ENCODE measurements around the gene DNAH8.

DNAH8 gene

GRCh38 chr6:38987503-38987902 is 272.4 kb downstream of the DNAH8 start:
- Histone ChIP-seq H3K4me1 (ENCODE audit: control insufficient read depth, insufficient read depth, low read length) (no peaks in the 10 kb centered on the region), H3K27me3 (ENCODE audit: control insufficient read depth in 1 of 2, insufficient read depth in 2 of 2, low read length in 2 of 2) (peaks cover 2 to 11% of the 10 kb centered on the region in 2 donors), H3K9ac (ENCODE audit: low read length in 2 of 2) (no peak overlapping the region), H3K4me3 (ENCODE audit: low read length in 2 of 2) (no peak overlapping the region), H3K27ac (ENCODE audit: low read length) (no peak overlapping the region), H3K36me3 (ENCODE audit: control insufficient read depth in 2 of 2, insufficient read depth in 2 of 2, low read length in 2 of 2) (no peaks in the 10 kb centered on the region), H3K9me3 (ENCODE audit: control insufficient read depth in 2 of 2, low read length in 2 of 2) (no peaks in the 10 kb centered on the region)

- H3K27ac ChIP-seq (ENCODE audit: low read length): no peak overlapping the region
- H3K9me3 ChIP-seq (ENCODE audit: control insufficient read depth in 2 of 2, low read length in 2 of 2): no peaks in the 10 kb centered on the region
- H3K9ac ChIP-seq (ENCODE audit: low read length in 2 of 2): no peak overlapping the region
- peaks cover 0 to 9% of the 10 kb centered on the region in 2 donors for H3K27me3 ChIP-seq (ENCODE audit: control insufficient read depth in 1 of 2, insufficient read depth in 2 of 2, low read length in 2 of 2)
- H3K4me3 ChIP-seq (ENCODE audit: low read length in 2 of 2): no peak overlapping the region
- H3K4me1 ChIP-seq (ENCODE audit: control insufficient read depth, insufficient read depth, low read length): no peaks in the 10 kb centered on the region
- H3K36me3 ChIP-seq (ENCODE audit: control insufficient read depth in 2 of 2, insufficient read depth in 2 of 2, low read length in 2 of 2): no peaks in the 10 kb centered on the region
Observed at GRCh38 chr6:38988736-38989449, 273.8 kb downstream of the DNAH8 start.

- Histone ChIP-seq H3K9me3 (ENCODE audit: control insufficient read depth in 2 of 2, low read length in 2 of 2) (no peaks in the 10 kb centered on the region), H3K9ac (ENCODE audit: low read length in 2 of 2) (no peak overlapping the region), H3K36me3 (ENCODE audit: control insufficient read depth in 2 of 2, insufficient read depth in 2 of 2, low read length in 2 of 2) (no peaks in the 10 kb centered on the region), H3K27ac (ENCODE audit: low read length) (no peak overlapping the region), H3K27me3 (ENCODE audit: control insufficient read depth in 1 of 2, insufficient read depth in 2 of 2, low read length in 2 of 2) (peaks cover 0 to 8% of the 10 kb centered on the region in 2 donors), H3K4me1 (ENCODE audit: control insufficient read depth, insufficient read depth, low read length) (no peaks in the 10 kb centered on the region), H3K4me3 (ENCODE audit: low read length in 2 of 2) (no peak overlapping the region)
Observed at GRCh38 chr6:38990475-38990874, 275.4 kb downstream of the DNAH8 start.

- Histone ChIP-seq H3K4me1 (ENCODE audit: control insufficient read depth, insufficient read depth, low read length) (no peaks in the 10 kb centered on the region), H3K4me3 (ENCODE audit: low read length in 2 of 2) (no peak overlapping the region), H3K9me3 (ENCODE audit: control insufficient read depth in 2 of 2, low read length in 2 of 2) (no peaks in the 10 kb centered on the region), H3K27ac (ENCODE audit: low read length) (no peak overlapping the region), H3K9ac (ENCODE audit: low read length in 2 of 2) (no peak overlapping the region), H3K36me3 (ENCODE audit: control insufficient read depth in 2 of 2, insufficient read depth in 2 of 2, low read length in 2 of 2) (no peaks in the 10 kb centered on the region), H3K27me3 (ENCODE audit: control insufficient read depth in 1 of 2, insufficient read depth in 2 of 2, low read length in 2 of 2) (peaks cover 7 to 8% of the 10 kb centered on the region in 2 donors)
Observed at GRCh38 chr6:38996676-38997075, 281.6 kb downstream of the DNAH8 start.

- Histone ChIP-seq H3K4me3 (ENCODE audit: low read length in 2 of 2) (no peak overlapping the region), H3K9me3 (ENCODE audit: control insufficient read depth in 2 of 2, low read length in 2 of 2) (no peaks in the 10 kb centered on the region), H3K9ac (ENCODE audit: low read length in 2 of 2) (no peak overlapping the region), H3K27me3 (ENCODE audit: control insufficient read depth in 1 of 2, insufficient read depth in 2 of 2, low read length in 2 of 2) (peaks cover 7 to 8% of the 10 kb centered on the region in 2 donors), H3K4me1 (ENCODE audit: control insufficient read depth, insufficient read depth, low read length) (no peaks in the 10 kb centered on the region), H3K36me3 (ENCODE audit: control insufficient read depth in 2 of 2, insufficient read depth in 2 of 2, low read length in 2 of 2) (no peaks in the 10 kb centered on the region), H3K27ac (ENCODE audit: low read length) (no peak overlapping the region)
Observed at GRCh38 chr6:38997128-38997761, 282.1 kb downstream of the DNAH8 start.

GRCh38 chr6:39003072-39003471 is 288.0 kb downstream of the DNAH8 start:
- H3K27me3 ChIP-seq (ENCODE audit: control insufficient read depth in 1 of 2, insufficient read depth in 2 of 2, low read length in 2 of 2): peaks cover 0 to 6% of the 10 kb centered on the region in 2 donors

GRCh38 chr6:39003492-39003891 is 288.4 kb downstream of the DNAH8 start:
- H3K27ac ChIP-seq (ENCODE audit: low read length): no peak overlapping the region
- H3K4me1 ChIP-seq (ENCODE audit: control insufficient read depth, insufficient read depth, low read length): no peaks in the 10 kb centered on the region
- no peak overlapping the region for H3K9ac ChIP-seq (ENCODE audit: low read length in 2 of 2)
- no peaks in the 10 kb centered on the region for H3K9me3 ChIP-seq (ENCODE audit: control insufficient read depth in 2 of 2, low read length in 2 of 2)
- no peaks in the 10 kb centered on the region for H3K36me3 ChIP-seq (ENCODE audit: control insufficient read depth in 2 of 2, insufficient read depth in 2 of 2, low read length in 2 of 2)
- peaks cover 0 to 7% of the 10 kb centered on the region in 2 donors for H3K27me3 ChIP-seq (ENCODE audit: control insufficient read depth in 1 of 2, insufficient read depth in 2 of 2, low read length in 2 of 2)
- no peak overlapping the region for H3K4me3 ChIP-seq (ENCODE audit: low read length in 2 of 2)

More at GRCh38 chr6:39003072-39003471, 288.0 kb downstream of the DNAH8 start:
- H3K27ac ChIP-seq (ENCODE audit: low read length): no peak overlapping the region
- H3K9me3 ChIP-seq (ENCODE audit: control insufficient read depth in 2 of 2, low read length in 2 of 2): no peaks in the 10 kb centered on the region
- H3K9ac ChIP-seq (ENCODE audit: low read length in 2 of 2): no peak overlapping the region
- no peaks in the 10 kb centered on the region for H3K4me1 ChIP-seq (ENCODE audit: control insufficient read depth, insufficient read depth, low read length)
- no peaks in the 10 kb centered on the region for H3K36me3 ChIP-seq (ENCODE audit: control insufficient read depth in 2 of 2, insufficient read depth in 2 of 2, low read length in 2 of 2)
- no peak overlapping the region for H3K4me3 ChIP-seq (ENCODE audit: low read length in 2 of 2)

GRCh38 chr6:39004801-39005200 is 289.7 kb downstream of the DNAH8 start:
- Histone ChIP-seq H3K27ac (ENCODE audit: low read length) (no peak overlapping the region), H3K4me1 (ENCODE audit: control insufficient read depth, insufficient read depth, low read length) (no peaks in the 10 kb centered on the region), H3K9me3 (ENCODE audit: control insufficient read depth in 2 of 2, low read length in 2 of 2) (no peaks in the 10 kb centered on the region), H3K9ac (ENCODE audit: low read length in 2 of 2) (no peak overlapping the region), H3K4me3 (ENCODE audit: low read length in 2 of 2) (no peak overlapping the region), H3K36me3 (ENCODE audit: control insufficient read depth in 2 of 2, insufficient read depth in 2 of 2, low read length in 2 of 2) (no peaks in the 10 kb centered on the region), H3K27me3 (ENCODE audit: control insufficient read depth in 1 of 2, insufficient read depth in 2 of 2, low read length in 2 of 2) (peaks cover 0 to 7% of the 10 kb centered on the region in 2 donors)

GRCh38 chr6:39005774-39006173 is 290.7 kb downstream of the DNAH8 start:
- Histone ChIP-seq H3K4me1 (ENCODE audit: control insufficient read depth, insufficient read depth, low read length) (no peaks in the 10 kb centered on the region), H3K9ac (ENCODE audit: low read length in 2 of 2) (no peak overlapping the region), H3K4me3 (ENCODE audit: low read length in 2 of 2) (no peak overlapping the region), H3K27me3 (ENCODE audit: control insufficient read depth in 1 of 2, insufficient read depth in 2 of 2, low read length in 2 of 2) (peaks cover 0 to 4% of the 10 kb centered on the region in 2 donors), H3K36me3 (ENCODE audit: control insufficient read depth in 2 of 2, insufficient read depth in 2 of 2, low read length in 2 of 2) (no peaks in the 10 kb centered on the region), H3K9me3 (ENCODE audit: control insufficient read depth in 2 of 2, low read length in 2 of 2) (no peaks in the 10 kb centered on the region), H3K27ac (ENCODE audit: low read length) (no peak overlapping the region)

- Histone ChIP-seq H3K9ac (ENCODE audit: low read length in 2 of 2) (no peak overlapping the region), H3K27ac (ENCODE audit: low read length) (no peak overlapping the region), H3K4me3 (ENCODE audit: low read length in 2 of 2) (no peak overlapping the region), H3K27me3 (ENCODE audit: control insufficient read depth in 1 of 2, insufficient read depth in 2 of 2, low read length in 2 of 2) (peaks cover 4 to 8% of the 10 kb centered on the region in 2 donors), H3K9me3 (ENCODE audit: control insufficient read depth in 2 of 2, low read length in 2 of 2) (no peaks in the 10 kb centered on the region), H3K4me1 (ENCODE audit: control insufficient read depth, insufficient read depth, low read length) (no peaks in the 10 kb centered on the region), H3K36me3 (ENCODE audit: control insufficient read depth in 2 of 2, insufficient read depth in 2 of 2, low read length in 2 of 2) (no peaks in the 10 kb centered on the region)
Observed at GRCh38 chr6:39007575-39007974, 292.5 kb downstream of the DNAH8 start.

- Histone ChIP-seq H3K27ac (ENCODE audit: low read length) (no peak overlapping the region), H3K36me3 (ENCODE audit: control insufficient read depth in 2 of 2, insufficient read depth in 2 of 2, low read length in 2 of 2) (no peaks in the 10 kb centered on the region), H3K4me3 (ENCODE audit: low read length in 2 of 2) (no peak overlapping the region), H3K27me3 (ENCODE audit: control insufficient read depth in 1 of 2, insufficient read depth in 2 of 2, low read length in 2 of 2) (peaks cover 4 to 8% of the 10 kb centered on the region in 2 donors), H3K4me1 (ENCODE audit: control insufficient read depth, insufficient read depth, low read length) (no peaks in the 10 kb centered on the region), H3K9ac (ENCODE audit: low read length in 2 of 2) (no peak overlapping the region), H3K9me3 (ENCODE audit: control insufficient read depth in 2 of 2, low read length in 2 of 2) (no peaks in the 10 kb centered on the region)
Observed at GRCh38 chr6:39008737-39009136, 293.6 kb downstream of the DNAH8 start.

All from stomach smooth muscle (tissue), 2 donors.